Fibroblast of skin of abdomen (primary cell): ENCODE data around the gene ZSCAN30.
A peak's percentile ranks its signal among the peaks of the same experiment; 100 is the strongest.
"Not testable (repeated sequence)": the region's sequence is repeated elsewhere in the genome, so short reads cannot be mapped to it uniquely, and the experiment has no call there.

Experiments
- DNase-seq: peaks from one replicate; pipeline ENCODE4 v3.0.0-alpha.2; 2013

The ZSCAN30 gene

DNA sequence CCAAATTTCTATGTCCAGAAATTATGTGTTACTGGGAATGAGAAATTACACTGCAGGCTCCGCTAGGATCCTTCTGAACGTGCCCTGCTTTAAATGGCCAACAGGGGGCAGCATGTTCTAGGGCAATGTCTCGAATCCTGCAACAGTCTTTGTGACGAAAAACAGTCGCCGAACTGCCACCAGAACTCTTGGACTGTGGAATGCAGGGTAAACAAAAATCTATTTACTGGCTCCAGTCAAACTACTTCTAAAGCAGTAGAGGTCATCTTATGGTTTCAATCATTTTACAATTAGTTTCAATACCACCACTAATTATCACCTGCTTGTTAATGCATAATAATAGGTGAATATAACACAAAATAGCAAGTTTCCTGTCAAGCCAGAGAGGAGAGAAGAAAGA lies 59.0 kb downstream of the ZSCAN30 start:
- DNase-seq, result peak; percentile 53

DNA sequence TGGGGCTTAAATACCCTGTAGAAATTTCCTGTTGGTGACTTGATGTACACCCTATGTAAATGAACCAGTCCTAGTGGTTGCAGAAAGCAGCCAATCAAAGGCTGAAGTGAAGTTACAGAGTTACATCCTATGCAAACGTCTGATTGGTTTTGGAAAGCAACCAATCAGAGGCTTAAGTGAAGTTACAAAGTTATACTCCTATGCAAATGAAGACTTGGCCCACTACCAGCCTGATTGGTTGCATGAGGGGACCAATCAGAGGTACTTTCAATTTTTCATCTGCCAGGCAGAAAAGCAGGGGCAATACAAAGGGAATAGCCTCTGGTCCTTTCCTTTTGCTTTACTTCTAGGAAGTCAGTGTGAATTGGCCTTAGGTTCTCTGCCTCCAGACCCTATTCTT lies 62.8 kb downstream of the ZSCAN30 start:
- DNase-seq, result no peak

DNA sequence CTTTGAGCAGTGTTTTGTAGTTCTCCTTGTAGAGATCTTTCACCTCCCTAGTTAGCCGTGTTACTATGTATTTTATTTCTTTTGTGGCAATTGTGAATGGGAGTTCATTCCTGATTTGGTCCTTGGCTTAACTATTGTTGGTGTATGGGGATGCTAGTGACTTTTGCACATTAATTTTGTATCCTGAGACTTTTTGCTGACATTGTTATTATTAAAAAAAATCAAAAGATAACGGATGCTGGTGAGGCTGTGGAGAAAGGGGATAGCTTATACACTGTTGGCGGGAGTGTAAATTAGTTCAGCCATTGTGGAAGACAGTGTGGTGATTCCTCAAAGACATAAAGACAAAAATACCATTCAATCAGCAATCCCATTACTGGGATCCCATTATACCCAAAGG lies 66.2 kb downstream of the ZSCAN30 start:
- no peak for DNase-seq

DNA sequence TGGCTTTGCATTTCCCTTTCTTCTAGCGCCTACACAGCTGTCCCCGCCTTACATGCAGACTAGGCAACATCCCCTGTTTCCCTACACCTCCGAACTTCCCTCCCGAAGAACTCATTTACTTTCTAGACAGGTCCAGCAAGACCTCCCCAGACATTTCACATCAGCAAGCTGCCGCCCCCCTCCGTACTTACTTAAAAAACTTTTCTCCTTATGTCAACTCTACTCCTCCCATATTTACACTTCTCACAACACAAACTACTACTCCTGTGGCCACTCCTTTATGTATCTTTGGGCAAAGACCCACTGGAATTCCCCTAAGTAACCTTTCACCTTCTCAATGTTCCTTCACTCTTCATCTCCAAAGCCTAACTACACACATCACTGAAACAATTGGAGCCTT lies 69.6 kb downstream of the ZSCAN30 start:
- DNase-seq, result no peak

DNA sequence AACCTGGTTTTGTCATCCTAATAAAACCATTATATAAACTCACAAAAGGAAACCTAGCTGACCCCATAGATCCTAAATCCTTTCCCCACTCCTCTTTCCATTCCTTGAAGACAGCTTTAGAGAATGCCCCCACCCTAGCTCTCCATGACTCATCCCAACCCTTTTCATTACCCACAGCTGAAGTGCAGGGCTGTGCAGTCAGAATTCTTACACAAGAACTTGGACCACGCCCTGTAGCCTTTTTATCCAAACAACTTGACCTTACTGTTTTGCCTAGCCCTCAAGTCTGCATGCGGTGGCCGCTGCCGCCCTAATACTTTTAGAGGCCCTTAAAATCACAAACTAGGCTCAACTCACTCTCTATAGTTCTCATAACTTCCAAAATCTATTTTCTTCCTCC lies 70.7 kb downstream of the ZSCAN30 start:
- DNase-seq, result not testable (repeated sequence)

DNA sequence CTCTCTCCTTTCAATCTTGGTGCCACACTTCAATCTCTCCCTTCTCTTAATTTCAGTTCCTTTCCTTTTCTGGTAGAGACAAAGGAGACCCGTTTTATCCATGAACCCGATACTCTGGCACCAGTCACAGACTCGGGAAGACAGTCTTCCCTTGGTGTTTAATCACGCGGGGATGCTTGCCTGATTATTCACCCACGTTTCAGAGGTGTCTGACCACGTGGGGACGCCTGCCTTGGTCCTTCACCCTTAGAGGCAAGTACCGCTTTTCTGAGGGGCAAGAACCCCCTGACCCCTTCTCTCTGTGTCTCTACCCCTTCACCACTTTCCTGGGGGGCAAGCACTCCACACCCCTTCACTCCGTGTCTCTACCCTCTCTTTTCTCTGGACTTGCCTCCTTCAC lies 73.4 kb downstream of the ZSCAN30 start:
- DNase-seq, result not testable (repeated sequence)

DNA sequence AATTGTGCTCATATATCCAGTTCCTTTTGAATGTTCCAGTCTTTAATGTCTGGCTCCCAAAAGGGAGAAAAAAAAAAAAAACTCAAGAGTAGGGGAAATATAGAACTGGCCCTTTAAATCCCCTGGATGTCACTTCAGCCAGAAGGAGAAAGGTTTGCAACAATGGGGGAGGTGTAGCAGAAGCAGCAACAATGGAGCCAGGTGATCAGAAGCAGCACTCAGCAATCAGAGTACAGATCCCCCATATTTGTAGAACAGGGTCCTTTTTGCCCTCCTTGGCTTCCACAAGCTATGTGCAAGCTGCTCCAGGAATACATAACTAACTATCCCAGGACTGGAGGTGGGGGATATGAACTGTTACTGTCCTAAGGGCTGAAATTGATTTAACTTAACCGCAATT lies 75.0 kb downstream of the ZSCAN30 start:
- DNase-seq, result no peak

DNA sequence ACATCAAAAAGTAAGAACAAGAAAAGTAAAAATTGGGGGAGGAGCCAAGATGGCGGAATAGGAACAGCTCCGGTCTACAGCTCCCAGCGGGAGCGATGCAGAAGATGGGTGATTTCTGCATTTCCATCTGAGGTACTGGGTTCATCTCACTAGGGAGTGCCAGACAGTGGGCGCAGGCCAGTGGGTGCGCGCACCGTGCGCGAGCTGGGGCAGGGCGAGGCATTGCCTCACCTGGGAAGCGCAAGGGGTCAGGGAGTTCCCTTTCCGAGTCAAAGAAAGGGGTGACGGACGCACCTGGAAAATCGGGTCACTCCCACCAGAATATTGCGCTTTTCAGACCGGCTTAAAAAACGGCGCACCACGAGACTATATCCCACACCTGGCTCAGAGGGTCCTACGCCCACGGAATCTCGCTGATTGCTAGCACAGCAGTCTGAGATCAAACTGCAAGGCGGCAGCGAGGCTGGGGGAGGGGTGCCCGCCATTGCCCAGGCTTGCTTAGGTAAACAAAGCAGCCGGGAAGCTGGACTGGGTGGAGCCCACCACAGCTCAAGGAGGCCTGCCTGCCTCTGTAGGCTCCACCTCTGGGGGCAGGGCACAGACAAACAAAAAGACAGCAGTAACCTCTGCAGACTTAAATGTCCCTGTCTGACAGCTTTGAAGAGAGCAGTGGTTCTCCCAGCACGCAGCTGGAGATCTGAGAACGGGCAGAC lies 84.1 kb downstream of the ZSCAN30 start:
- not testable (repeated sequence) for DNase-seq

DNA sequence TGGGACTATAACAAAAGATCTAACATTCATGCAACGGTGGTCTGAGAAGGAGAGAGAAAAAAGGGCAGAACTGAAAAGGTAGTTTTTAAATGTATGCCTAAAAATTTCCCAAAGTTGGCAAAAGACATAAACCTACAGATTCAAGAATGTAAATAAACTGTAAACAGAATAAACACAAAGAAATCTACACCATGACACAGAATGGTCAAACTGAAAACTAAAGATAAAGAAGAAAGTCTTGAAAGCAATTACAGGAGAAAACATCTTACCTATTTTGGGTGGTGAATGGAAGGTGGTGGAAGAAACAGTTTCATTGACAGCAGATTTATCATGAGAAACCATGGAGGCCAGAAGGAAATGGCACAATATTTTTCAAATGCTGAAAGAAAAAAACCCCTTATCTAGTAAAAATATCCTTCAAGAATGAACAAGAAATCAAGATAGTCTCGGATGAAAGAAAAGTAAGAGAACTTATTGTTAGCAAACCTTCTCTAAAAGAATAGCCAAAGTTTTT lies 84.8 kb downstream of the ZSCAN30 start:
- no peak for DNase-seq

DNA sequence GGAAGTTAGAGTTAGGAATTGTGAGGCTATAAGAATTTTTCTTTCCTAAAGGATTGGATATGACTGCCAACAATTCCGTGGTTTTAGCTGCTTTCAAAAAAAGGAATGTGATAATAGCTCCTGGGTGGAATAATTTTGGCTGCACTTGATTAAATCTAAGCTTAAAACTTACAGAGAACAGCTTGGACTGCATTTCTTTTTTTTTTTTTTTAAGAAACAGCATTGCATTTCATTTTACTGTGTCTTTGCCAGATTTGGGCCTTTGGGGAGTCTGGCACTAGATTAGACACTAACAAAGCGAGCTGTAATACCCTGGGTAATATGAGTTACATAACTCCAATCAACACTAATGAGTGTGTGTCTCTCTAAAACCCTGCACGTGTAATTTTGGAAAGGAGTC lies 87.0 kb downstream of the ZSCAN30 start:
- peak; percentile 85 for DNase-seq

DNA sequence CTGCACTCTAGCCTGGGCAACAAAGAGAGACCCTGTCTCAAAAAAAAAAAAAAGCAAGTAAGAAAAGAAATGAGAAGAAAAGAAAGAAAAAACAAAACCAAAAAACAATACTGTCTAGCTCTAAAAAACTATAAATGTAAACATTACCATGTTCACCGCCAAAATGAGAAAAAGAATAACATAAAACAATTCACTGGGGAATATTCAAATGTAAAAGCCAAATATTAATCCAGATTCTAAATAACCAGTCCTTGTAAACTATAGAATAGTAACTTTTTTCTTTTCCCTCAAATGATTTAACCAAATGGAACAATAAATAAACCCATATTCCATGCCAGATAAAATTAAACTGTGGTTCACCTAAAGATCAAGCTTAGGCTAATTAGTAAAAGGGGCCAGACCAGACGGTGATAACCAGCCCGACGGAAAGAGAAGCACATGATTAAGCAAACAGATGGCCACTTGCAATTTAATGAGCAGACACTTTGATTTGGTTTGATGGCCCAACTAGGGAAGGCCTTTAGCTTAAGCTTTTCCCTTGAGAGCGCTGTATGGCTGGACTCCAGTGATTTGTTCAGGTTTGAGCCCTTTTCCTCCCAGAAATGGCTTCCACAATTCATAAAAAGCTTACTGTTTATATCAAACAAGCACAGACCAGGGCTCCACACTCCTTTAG lies 88.6 kb downstream of the ZSCAN30 start:
- no peak for DNase-seq
